ENCODE data around the gene PKIG.

The PKIG gene

DNA sequence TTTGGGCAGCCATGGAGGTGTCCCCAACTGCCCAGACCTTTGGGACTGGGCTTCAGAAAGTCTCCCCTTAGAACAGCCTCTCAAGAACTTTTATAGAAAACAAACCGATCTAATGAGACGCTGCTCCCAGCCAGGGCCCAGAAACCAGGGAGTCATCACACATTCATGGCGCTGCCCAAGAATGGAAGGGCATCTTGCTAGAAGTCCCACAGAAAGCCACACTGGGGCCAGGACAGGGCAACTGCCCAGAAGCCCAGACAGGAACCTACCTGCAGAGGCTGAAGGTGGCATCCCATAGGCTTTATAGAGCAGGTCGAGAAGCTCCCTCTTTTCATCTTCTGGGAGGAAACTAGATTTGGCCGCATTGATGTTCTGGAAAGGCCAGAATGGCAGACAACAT, 37.7 kb downstream of the PKIG start:
- no peak for DNase-seq (ENCODE audit: low read depth)

DNA sequence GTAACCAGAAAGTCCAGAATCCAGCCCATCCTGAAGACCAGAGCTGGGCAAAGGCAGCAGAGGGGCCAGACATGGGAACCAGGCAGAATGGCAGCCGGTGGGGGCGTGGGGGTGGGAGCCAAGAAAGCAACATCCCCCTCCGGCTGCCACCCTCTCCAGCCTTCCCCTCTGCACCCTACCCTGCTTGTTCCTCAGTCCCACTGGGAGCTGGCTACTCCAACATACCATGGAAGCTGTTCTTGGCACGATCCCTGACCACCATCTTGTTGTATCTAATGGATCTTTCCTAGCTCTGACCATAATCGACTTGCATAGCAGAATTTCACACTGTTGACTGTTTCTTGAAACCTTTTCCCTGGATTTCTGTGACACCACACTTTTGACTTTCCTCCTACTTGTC, 38.9 kb downstream of the PKIG start:
- no peak for DNase-seq (ENCODE audit: low read depth)

- no peak for DNase-seq (ENCODE audit: low read depth)
These were observed 39.6 kb downstream of the PKIG start for GRCh38 chr20:44621939-44622338.

DNA sequence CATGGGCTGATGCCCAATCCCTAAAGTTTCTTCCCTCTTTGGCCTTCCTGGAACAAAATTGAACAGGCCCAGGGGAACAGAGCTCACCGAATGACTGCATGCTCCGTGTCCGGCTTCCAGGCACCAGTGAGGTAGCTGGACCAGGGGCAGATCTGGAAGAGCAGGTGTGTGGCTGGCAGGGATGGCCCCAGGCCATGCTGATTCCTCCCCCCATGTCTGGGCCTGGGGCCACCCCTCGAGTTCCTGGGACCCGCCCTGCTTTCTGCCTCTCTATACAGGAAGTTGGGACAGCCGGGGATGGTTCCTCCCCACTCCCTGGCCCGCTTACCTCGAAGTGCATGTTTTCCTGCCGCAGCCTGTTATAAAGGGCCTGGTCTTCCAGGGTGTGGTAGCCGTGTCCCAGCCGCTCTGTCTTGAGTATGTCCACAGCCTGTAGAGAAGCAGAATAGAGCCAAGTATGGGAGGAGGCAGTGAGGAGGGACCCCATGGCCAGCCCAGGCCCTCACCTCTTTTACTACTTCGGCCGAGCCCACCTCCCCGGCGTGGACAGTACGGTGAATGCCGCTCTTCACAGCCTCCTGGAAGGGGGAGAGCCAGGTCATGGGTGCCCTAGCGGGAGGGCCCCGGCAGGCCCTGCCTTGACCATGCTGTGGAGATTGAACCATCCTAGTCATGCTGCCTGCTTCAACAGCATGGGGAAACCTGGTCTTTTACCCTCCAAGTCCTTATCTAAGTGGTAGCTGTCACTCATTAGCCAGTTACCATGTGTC, 40.3 kb downstream of the PKIG start:
- no peak for DNase-seq (ENCODE audit: low read depth)

- no peak for DNase-seq (ENCODE audit: low read depth)
These were observed 41.8 kb downstream of the PKIG start for GRCh38 chr20:44624152-44624551.

DNA sequence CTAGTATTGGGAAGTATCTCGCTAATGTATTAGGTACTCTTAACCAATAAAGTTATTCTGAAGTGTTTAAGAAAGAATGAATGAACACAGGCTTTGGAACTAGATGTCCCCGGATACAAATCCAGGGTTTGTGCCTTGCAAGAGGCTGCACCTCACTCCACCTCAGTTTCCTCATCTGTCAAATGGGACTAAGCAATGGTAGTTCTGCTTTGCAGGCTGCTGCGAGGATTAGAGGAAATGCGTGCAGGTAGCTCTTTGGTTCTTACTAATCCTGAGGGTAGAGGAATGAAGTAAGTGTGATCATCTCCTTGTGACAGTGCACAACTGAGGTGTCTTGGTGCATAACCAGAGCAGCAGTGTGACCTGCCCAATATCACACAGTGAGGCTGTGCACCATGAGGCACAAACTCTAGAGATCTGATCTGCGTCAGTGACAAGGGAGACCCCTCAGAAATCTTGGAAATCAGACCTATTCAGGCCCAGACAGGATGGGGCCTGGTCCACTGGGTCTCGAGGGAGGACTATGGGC, 42.4 kb downstream of the PKIG start:
- DNase-seq (ENCODE audit: low read depth), result no peak

DNA sequence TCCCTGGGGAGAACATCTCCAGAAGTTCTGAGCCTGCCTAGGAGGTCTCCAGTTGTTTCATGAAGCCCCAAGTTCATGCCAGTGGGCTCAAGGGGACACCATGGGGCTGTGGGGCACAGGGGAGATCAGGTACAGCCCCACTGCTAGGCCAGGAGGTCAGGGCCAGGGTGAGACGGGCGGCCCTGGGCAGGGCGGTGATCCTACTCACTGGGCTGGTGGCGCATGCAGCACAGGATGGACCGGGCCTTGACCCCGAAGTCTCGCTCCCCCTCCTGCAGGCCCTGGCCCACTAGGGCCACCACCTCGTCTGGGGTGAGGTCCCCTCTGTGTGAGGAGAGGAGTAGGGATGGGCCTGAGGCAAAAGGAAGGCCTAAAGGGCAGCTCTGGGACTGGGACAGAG, 43.0 kb downstream of the PKIG start:
- no peak for DNase-seq (ENCODE audit: low read depth)

DNA sequence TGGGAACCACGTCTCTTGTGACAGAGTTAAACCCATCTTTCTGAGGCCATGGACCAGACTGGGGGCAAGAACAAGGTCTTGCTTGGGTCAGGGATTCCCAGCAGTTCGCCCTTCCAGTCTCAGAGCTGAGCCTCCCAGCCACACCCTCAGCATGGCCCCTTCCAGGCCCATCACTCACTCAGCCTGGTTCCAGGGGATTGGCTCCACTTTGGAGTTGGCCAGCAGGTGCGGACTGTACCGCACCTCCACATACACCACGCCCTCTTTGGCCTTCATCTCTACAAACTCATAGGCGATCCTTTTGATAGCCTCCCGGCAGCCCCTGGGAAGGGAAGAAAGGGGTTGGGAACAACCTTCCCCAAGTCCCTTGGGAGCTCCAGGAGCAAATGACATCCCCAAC, 43.9 kb downstream of the PKIG start:
- DNase-seq (ENCODE audit: low read depth), result no peak

DNA sequence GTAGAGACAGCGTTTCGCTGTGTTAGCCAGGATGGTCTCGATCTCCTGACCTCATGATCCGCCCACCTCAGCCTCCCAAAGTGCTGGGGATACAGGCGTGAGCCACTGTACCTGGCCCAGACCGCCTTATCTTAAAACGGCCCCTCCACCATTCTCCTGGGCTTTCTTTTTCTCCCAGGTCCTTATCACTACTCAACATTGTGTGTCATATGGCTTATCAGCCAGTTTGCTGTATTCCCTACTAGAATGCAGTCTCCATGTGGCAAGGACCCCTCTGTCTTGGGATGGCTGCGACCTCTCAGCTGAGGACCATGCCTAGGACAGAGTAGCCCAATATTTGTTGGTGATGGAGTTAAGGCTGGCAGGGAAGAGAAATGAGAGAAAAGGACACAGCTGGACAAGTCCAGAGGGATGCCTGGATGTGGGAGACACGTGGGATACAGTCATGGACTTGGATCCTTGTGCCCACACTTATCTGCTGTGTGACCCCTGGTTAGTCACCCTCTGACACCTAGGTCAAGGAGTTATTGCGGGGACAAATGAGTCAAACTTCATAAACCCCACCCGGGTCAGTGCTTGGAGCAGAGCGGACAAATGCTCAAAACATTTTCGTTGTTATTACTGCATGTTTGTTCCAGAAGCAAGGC, 45.1 kb downstream of the PKIG start:
- no peak for DNase-seq (ENCODE audit: low read depth)

DNA sequence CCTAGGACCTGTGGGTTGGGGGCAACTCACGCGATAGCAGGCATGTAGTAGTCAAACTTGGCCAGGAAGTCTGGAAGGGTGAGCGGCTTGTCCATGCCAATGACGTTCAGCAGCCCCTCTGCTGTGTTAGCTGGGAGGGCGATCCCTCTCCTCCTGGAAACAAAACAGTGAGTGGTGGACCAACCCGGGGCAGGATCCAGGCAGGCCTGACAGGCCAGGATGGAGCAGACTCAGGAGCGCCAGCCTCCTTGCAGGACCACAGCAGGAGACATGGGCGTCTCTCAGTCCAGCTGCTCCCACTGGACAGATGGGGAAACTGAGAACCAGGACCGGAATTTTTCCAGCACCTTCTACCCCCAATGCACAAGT, 46.6 kb downstream of the PKIG start:
- no peak for DNase-seq (ENCODE audit: low read depth)

GRCh38 chr20:44629542-44629941, 47.2 kb downstream of the PKIG start:
- no peak for DNase-seq (ENCODE audit: low read depth)

GRCh38 chr20:44630297-44630696, 47.9 kb downstream of the PKIG start:
- no peak for DNase-seq (ENCODE audit: low read depth)

DNA sequence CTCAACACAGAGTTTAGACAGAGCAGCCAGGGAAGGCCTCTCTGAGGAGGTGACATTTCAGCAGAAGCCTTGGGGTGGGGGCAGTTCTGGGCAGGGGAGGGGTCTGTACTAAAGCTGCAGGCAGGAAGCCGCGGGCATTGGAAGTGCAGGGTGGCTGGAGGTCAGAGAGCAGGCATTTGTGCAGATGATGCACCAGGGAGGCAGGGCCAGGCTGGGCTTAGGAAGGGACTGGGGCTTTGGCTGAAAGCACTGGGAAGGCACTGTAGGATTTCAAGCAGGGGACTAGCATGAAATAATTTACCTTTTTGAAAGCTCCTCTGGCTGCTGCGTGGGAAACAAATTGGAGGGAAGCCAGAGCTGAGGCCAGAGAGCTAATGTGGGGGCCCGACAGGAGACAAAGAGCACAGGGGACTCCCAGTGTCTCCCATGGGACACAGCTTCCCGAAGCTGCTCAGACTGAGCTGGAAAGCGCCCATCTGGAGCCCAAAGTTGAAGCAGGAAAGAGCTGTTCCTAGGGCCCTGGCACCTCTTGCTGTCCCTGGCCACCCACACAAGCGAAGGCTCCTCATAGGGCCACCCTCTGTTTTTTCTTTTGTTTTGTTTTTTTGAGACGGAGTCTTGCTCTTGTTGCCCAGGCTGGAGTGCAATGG, 49.8 kb downstream of the PKIG start:
- no peak for DNase-seq (ENCODE audit: low read depth)

- no peak for DNase-seq (ENCODE audit: low read depth)
These were observed 50.9 kb downstream of the PKIG start for GRCh38 chr20:44633187-44633810.

DNA sequence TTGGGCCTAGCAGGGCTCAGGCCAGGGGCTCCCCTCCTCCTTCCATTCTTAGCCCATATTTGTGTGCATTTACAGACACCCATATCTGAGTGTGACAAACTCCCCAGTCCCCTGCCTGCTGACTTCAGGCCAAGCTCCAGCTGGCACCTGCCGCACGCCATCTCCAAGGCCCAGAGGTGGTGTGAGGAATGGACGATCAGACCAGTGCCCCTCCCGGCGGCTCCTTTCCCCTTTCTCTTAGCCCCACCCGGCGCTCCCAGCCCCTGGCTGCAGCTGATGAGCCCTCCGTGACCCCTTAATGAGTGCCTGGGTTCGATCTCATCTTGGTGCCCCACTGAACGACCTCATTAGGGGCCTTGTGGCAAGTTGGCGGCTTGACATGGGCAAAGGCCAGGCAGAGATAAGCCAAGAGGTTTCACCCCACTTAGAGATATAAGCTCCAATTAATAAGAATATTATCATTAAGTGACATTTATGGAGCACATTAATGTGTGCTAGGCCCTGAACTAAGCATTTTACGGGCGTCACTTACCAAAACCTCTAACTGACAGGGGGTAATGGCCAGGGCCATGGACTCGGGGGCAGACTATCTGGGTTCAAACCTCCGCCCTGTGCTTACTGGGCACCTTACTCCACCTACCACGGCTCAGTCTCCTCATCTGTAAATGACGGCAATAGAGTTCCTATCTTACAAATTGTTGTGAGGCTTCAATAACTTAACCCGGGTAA, 51.7 kb downstream of the PKIG start:
- no peak for DNase-seq (ENCODE audit: low read depth)

- DNase-seq (ENCODE audit: low read depth), result no peak
These were observed 53.5 kb downstream of the PKIG start for GRCh38 chr20:44635877-44636276.

DNA sequence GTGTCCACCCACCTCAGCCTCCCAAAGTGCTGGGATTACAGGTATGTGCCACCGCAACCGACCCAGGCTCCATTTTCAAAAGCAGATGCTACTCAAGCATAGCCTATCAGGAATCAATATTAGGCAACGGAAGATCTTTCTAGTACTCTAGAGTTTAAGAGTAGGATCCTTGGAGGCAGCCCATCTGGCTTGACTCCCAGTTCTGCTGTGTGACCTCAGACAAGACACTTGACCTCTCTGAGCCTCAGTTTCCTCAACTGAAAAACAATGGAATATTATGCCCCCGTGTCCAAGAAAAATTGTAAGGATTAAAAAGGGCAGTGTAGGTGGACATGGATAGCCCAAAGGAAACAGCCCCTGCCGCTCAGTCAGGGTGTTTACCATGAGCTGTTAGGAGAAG, 54.7 kb downstream of the PKIG start:
- no peak for DNase-seq (ENCODE audit: low read depth)

- DNase-seq (ENCODE audit: low read depth), result no peak
These were observed 55.4 kb downstream of the PKIG start for GRCh38 chr20:44637522-44638372.

- DNase-seq (ENCODE audit: low read depth), result no peak
These were observed 58.1 kb downstream of the PKIG start for GRCh38 chr20:44640522-44640921.

DNA sequence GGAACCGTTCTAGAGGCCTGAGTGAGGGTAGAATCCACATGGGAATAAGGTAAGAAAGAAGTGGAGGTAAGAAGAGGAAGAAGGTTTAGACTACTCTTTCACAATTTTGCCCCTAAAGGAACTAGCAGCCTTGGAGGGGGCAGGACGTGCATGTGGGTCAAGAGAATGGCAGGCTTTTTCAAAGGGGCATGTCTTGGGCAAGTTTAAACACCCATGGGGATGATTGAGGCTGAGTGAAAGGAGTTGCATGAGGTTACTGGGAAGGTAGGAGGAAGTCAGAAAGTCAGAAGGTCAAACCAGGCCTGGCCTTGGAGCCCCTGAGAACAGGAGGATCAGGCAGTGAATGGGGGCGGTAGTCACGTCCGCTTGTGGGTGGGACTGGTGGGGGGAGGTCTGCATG, 58.9 kb downstream of the PKIG start:
- no peak for DNase-seq (ENCODE audit: low read depth)
